ENCODE results near the gene CWC15. TPM values are rescaled to one million over a fixed set of nuclear protein-coding genes. Genes with fewer than 3 reads are reported as not detected.

The CWC15 gene
- polyA plus RNA-seq, 1 of the 3 experiments (the other 2 are of a cell fraction): 27.0 TPM

DNA sequence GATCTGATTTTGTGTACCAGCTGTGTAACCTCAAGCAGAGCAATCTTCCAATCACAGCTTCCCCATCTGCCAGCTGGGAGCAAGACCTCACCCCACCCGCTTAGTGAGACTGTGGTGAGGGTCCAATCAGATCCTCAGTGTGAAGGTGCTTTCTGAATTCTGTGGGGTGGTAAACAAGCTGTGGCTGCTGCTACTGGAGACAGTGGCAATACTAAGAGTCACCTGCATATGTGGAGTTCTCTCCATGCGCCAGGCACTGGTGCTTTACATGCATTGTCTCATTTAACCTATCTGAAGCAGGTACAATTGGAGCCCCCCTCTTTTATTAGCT is 50.4 kb downstream of the CWC15 start:
- no peaks in the 10 kb centered on the region for H3K9me3 ChIP-seq
- TF ChIP-seq, protein P1, sequence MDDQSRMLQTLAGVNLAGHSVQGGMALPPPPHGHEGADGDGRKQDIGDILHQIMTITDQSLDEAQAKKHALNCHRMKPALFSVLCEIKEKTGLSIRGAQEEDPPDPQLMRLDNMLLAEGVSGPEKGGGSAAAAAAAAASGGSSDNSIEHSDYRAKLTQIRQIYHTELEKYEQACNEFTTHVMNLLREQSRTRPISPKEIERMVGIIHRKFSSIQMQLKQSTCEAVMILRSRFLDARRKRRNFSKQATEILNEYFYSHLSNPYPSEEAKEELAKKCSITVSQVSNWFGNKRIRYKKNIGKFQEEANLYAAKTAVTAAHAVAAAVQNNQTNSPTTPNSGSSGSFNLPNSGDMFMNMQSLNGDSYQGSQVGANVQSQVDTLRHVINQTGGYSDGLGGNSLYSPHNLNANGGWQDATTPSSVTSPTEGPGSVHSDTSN (IDR thresholded peaks at IDR 0.05): no peak
- TF ChIP-seq FOXM1 (IDR thresholded peaks at IDR 0.05; ENCODE audit: low read depth) (no peak), FOXJ3 (CRISPR knock-in tag; IDR thresholded peaks at IDR 0.05) (no peak), MEF2A (IDR thresholded peaks at IDR 0.05; ENCODE audit: borderline replicate concordance, low read depth) (no peak), TAF1 (IDR thresholded peaks at IDR 0.05; ENCODE audit: borderline replicate concordance, low read depth, low read length) (no peak), FOSL2 (IDR thresholded peaks at IDR 0.05; ENCODE audit: borderline replicate concordance, low read depth) (no peak), GATA2 (CRISPR knock-in tag; IDR thresholded peaks at IDR 0.05) (no peak), EZH2phosphoT487 (IDR thresholded peaks at IDR 0.05; ENCODE audit: borderline replicate concordance, low read depth) (no peak), RFX5 (IDR thresholded peaks at IDR 0.05; ENCODE audit: low read length) (no peak), MXI1 (IDR thresholded peaks at IDR 0.05; ENCODE audit: low read depth, low read length) (no peak), POLR2AphosphoS5 (IDR thresholded peaks at IDR 0.05; ENCODE audit: low read depth, low read length) (no peak), RXRA (IDR thresholded peaks at IDR 0.05; ENCODE audit: borderline replicate concordance, low read depth) (no peak), ELF1 (IDR thresholded peaks at IDR 0.05) (no peak), CHD2 (IDR thresholded peaks at IDR 0.05; ENCODE audit: low read length, partially characterized antibody) (no peak), TCF12 (IDR thresholded peaks at IDR 0.05) (no peak), RCOR1 (IDR thresholded peaks at IDR 0.05; ENCODE audit: low read length) (no peak)
- TF ChIP-seq, protein P2, sequence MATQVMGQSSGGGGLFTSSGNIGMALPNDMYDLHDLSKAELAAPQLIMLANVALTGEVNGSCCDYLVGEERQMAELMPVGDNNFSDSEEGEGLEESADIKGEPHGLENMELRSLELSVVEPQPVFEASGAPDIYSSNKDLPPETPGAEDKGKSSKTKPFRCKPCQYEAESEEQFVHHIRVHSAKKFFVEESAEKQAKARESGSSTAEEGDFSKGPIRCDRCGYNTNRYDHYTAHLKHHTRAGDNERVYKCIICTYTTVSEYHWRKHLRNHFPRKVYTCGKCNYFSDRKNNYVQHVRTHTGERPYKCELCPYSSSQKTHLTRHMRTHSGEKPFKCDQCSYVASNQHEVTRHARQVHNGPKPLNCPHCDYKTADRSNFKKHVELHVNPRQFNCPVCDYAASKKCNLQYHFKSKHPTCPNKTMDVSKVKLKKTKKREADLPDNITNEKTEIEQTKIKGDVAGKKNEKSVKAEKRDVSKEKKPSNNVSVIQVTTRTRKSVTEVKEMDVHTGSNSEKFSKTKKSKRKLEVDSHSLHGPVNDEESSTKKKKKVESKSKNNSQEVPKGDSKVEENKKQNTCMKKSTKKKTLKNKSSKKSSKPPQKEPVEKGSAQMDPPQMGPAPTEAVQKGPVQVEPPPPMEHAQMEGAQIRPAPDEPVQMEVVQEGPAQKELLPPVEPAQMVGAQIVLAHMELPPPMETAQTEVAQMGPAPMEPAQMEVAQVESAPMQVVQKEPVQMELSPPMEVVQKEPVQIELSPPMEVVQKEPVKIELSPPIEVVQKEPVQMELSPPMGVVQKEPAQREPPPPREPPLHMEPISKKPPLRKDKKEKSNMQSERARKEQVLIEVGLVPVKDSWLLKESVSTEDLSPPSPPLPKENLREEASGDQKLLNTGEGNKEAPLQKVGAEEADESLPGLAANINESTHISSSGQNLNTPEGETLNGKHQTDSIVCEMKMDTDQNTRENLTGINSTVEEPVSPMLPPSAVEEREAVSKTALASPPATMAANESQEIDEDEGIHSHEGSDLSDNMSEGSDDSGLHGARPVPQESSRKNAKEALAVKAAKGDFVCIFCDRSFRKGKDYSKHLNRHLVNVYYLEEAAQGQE (IDR thresholded peaks at IDR 0.05; ENCODE audit: low read depth, low read length): no peak
- TF ChIP-seq, protein P3, sequence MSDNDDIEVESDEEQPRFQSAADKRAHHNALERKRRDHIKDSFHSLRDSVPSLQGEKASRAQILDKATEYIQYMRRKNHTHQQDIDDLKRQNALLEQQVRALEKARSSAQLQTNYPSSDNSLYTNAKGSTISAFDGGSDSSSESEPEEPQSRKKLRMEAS (IDR thresholded peaks at IDR 0.05; ENCODE audit: low read depth): no peak
- TF ChIP-seq, protein P4, sequence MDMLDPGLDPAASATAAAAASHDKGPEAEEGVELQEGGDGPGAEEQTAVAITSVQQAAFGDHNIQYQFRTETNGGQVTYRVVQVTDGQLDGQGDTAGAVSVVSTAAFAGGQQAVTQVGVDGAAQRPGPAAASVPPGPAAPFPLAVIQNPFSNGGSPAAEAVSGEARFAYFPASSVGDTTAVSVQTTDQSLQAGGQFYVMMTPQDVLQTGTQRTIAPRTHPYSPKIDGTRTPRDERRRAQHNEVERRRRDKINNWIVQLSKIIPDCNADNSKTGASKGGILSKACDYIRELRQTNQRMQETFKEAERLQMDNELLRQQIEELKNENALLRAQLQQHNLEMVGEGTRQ (IDR thresholded peaks at IDR 0.05; ENCODE audit: borderline replicate concordance, low read depth, low read length): no peak
- TF ChIP-seq, protein P5, sequence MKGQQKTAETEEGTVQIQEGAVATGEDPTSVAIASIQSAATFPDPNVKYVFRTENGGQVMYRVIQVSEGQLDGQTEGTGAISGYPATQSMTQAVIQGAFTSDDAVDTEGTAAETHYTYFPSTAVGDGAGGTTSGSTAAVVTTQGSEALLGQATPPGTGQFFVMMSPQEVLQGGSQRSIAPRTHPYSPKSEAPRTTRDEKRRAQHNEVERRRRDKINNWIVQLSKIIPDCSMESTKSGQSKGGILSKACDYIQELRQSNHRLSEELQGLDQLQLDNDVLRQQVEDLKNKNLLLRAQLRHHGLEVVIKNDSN (IDR thresholded peaks at IDR 0.05; ENCODE audit: borderline replicate concordance, low read depth): no peak
- peak overlapping the region in 1 of 2 experiments; percentile 19; a peak in 1 of 4 replicates for H3K27ac ChIP-seq (ENCODE audit: low read depth in 2 of 2, low read length in 1 of 2)
- H3K4me2 ChIP-seq: no peak overlapping the region
- no peaks in the 10 kb centered on the region for H3K79me2 ChIP-seq (ENCODE audit: insufficient read depth)
- no peak overlapping the region for H2AFZ ChIP-seq (ENCODE audit: low read depth)
- H4K20me1 ChIP-seq (ENCODE audit: insufficient read depth): no peaks in the 10 kb centered on the region
- H3K9me2 ChIP-seq: no peaks in the 10 kb centered on the region
- POLR2A ChIA-PET: no interaction called here
- no peaks in the 10 kb centered on the region for H3K36me3 ChIP-seq (replicated peaks in 1 of 2; ENCODE audit: control insufficient read depth in 1 of 2, insufficient read depth in 2 of 2, low read length in 1 of 2)
- CTCF ChIA-PET: interaction anchor here (1.0 to 1.2 kb wide), 2 partner anchors 26 to 42 kb away, joined by 3 to 4 read pairs; no protein-coding TSS in a partner anchor
- H3K9ac ChIP-seq: no peak overlapping the region
- 96% methylated on average over 2 of the region's 2 CpGs for WGBS (ENCODE audit: low lambda C conversion rate)
- H3K27me3 ChIP-seq (ENCODE audit: insufficient read depth): no peaks in the 10 kb centered on the region
- no peak overlapping the region for H3K4me3 ChIP-seq (ENCODE audit: low read depth in 2 of 2, low read length in 1 of 2)
- peaks cover 13% of the 10 kb centered on the region for H3F3A ChIP-seq (replicated peaks; ENCODE audit: insufficient read depth)
- no peak for DNase-seq
- peaks cover 20 to 48% of the 10 kb centered on the region in 2 experiments for H3K4me1 ChIP-seq (ENCODE audit: control insufficient read depth in 1 of 2, insufficient read depth in 2 of 2, low read depth in 1 of 2, low read length in 1 of 2)
